Activated CD8-positive, alpha-beta T cell treated with anti-CD3 and anti-CD28 coated beads, Interleukin-2, amount 10 ng/mL, durations not matched to agents 7 days and 5 days (primary cell): ENCODE measurements around the gene ST6GALNAC2. TPM values are rescaled to one million over a fixed set of nuclear protein-coding genes. Genes with fewer than 3 reads are reported as not detected.
"Not testable (repeated sequence)": the region's sequence is repeated elsewhere in the genome, so short reads cannot be mapped to it uniquely, and the experiment has no call there.

Experiments
- ATAC-seq: fragments of 150-1000 bp; cut with Tn5 transposase; one replicate; pipeline ENCODE4 v1.10.0; 2021; ENCODE audit warnings: moderate library complexity
- CTCF ChIA-PET: fragments of 350-600 bp; sonication (Branson Sonifier 250); formaldehyde crosslinking; loops from one replicate; lab custom pipeline; 2021; ENCODE audit warnings: antibody characterized with exemption; lab: Charles Lee
- POLR2A ChIA-PET: fragments of 350-600 bp; sonication (Branson Sonifier 250); formaldehyde crosslinking; loops from one replicate; lab custom pipeline; 2021; ENCODE audit warnings: antibody characterized with exemption; lab: Charles Lee
- DNase-seq: peaks from one replicate; pipeline ENCODE4 v3.0.0-alpha.2; 2020
- H3K27ac Mint-ChIP-seq: one replicate; pipeline ENCODE4 v1.8.0; 2021; ENCODE audit warnings: mild to moderate bottlenecking, mixed read lengths
- H3K27me3 Mint-ChIP-seq: one replicate; pipeline ENCODE4 v1.8.0; 2021; ENCODE audit warnings: low read depth, mixed read lengths
- H3K36me3 Mint-ChIP-seq: one replicate; pipeline ENCODE4 v1.8.0; 2021; ENCODE audit warnings: low read depth, mixed read lengths
- H3K4me1 Mint-ChIP-seq: one replicate; pipeline ENCODE4 v1.8.0; 2021; ENCODE audit warnings: low read depth, mixed read lengths
- H3K4me3 Mint-ChIP-seq: one replicate; pipeline ENCODE4 v1.8.0; 2021; ENCODE audit warnings: mild to moderate bottlenecking, mixed read lengths
- H3K9me3 Mint-ChIP-seq: one replicate; pipeline ENCODE4 v1.8.0; 2022; ENCODE audit warnings: mixed read lengths; ENCODE audit not compliant: insufficient read depth
- total RNA-seq, 2 experiments: library from RNA; stranded (reverse); gene quantifications; one replicate each; pipeline ENCODE4 v1.2.3, GENCODE V29; 2021

Gene ST6GALNAC2
- total RNA-seq, 2 experiments from 2014 or later, result not detected

DNA sequence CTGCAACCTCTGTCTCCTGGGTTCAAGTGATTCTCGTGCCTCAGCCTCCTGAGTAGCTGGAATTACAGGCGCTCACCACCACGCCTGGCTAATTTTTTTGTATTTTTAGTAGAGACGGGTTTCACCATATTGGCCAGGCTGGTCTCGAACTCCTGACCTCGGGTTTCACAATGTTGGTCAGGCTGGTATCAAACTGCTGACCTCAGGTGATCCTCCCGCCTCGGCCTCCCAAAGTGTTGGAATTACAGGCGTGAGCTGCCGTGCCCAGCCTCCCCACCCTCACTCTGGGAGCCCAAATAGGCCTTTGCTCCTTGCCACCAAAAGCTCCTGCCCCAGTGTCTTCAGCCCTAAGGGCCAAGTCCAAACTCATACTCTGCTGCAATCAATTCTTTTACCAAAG, 64.0 kb downstream of the ST6GALNAC2 start:
- CTCF ChIA-PET, result interaction anchor here (1.6 to 7.1 kb wide), 7 partner anchors 11 to 193 kb away, joined by 4 to 88 read pairs (median 42); no protein-coding TSS in a partner anchor
- POLR2A ChIA-PET, H3K27me3 Mint-ChIP-seq, H3K4me3 Mint-ChIP-seq, H3K36me3 Mint-ChIP-seq, DNase-seq, ATAC-seq, H3K27ac Mint-ChIP-seq, H3K9me3 Mint-ChIP-seq: not testable (repeated sequence)
- peaks cover 28% of the 10 kb centered on the region for H3K4me1 Mint-ChIP-seq

GRCh38 chr17:76521262-76521661, 64.4 kb downstream of the ST6GALNAC2 start:
- POLR2A ChIA-PET, result no interaction called here
- H3K4me3 Mint-ChIP-seq, result no peak overlapping the region
- ATAC-seq (no peak), DNase-seq (no peak)
- H3K27ac Mint-ChIP-seq, result no peak overlapping the region
- no peaks in the 10 kb centered on the region for H3K9me3 Mint-ChIP-seq
- CTCF ChIA-PET, result interaction anchor here (1.5 to 7.1 kb wide), 8 partner anchors 10 to 193 kb away, joined by 4 to 88 read pairs (median 32); no protein-coding TSS in a partner anchor
- peaks cover 32% of the 10 kb centered on the region for H3K4me1 Mint-ChIP-seq
- H3K27me3 Mint-ChIP-seq, result no peaks in the 10 kb centered on the region
- H3K36me3 Mint-ChIP-seq, result no peaks in the 10 kb centered on the region

DNA sequence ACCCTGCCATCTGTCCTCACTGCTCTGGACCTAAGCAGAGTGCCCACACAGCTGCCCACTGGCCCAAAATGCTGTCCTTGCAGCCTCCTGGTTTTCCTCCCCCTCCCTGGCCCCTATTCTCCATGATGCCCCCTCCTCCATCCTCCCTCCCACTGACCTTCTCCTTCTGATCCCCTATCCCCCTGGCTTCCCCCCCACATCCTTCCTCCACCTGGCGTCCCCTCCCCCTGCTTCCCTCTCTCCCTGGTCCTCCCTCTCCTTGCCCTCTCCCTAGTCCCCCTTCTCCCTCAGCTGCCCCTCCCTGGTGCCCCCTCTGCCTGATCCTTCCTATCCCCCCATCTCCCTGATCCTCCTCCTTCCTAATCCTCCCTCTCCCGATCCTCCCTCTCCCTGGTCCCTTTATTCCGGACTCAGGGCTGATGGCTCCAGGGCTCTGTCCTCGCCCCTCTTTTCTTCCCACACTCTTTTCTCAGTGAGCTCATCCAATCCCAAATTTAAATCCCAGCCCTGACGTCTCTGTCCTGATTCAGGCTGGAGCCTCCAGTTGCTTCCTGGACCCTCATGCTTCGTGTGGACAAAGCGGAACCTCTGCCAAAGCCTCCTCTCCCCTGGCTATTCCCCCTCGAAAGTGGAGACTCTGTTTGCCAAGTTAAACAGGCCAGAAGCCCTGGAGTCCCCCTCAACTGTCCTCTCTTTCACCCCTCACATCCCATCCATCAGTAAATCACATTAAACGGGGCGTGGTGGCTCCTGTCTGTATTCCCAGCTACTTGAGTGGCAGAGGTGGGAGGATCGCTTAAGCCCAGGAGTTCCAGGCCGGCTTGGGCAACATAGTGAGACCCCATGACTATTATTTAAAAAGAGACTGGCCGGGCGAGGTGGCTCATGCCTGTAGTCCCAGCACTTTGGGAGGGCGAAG, 66.4 kb downstream of the ST6GALNAC2 start:
- ChIA-PET POLR2A (no interaction called here), CTCF (interaction anchor here (0.8 to 7.1 kb wide), 5 partner anchors 12 to 194 kb away, joined by 3 to 88 read pairs (median 5); no protein-coding TSS in a partner anchor)
- ATAC-seq (no peak), DNase-seq (no peak)
- Mint-ChIP-seq H3K27me3 (no peaks in the 10 kb centered on the region), H3K4me3 (no peak overlapping the region), H3K9me3 (no peaks in the 10 kb centered on the region), H3K36me3 (no peaks in the 10 kb centered on the region), H3K27ac (no peak overlapping the region), H3K4me1 (peaks cover 50% of the 10 kb centered on the region)

DNA sequence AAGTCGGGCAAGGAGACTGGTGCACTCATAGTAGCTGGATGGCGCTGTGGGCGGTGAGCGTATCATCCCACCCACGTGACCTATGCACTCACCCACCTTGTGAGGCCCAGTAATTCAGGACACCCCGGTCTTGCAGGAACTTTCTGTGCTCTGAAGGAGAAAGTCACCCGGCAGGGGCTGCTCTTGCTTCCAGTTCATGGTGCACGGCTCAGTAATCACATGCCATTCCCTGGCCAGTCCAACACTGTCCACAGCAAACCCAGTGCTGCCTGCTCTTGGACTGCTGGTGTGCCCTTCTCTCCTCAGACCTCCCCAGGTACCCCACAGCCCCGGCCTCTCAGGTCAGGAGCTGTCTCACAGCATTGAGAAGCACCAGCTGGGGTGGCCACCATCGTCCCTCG, 68.0 kb downstream of the ST6GALNAC2 start:
- H3K4me1 Mint-ChIP-seq, result peaks cover 57% of the 10 kb centered on the region
- POLR2A ChIA-PET, result no interaction called here
- no peaks in the 10 kb centered on the region for H3K36me3 Mint-ChIP-seq
- no peaks in the 10 kb centered on the region for H3K27me3 Mint-ChIP-seq
- no peaks in the 10 kb centered on the region for H3K9me3 Mint-ChIP-seq
- H3K4me3 Mint-ChIP-seq, result no peak overlapping the region
- DNase-seq (no peak), ATAC-seq (no peak)
- peak overlapping the region; percentile 77 for H3K27ac Mint-ChIP-seq
- CTCF ChIA-PET, result interaction anchor here (1.5 kb wide), 1 partner anchor 106 kb away, joined by 4 read pairs; no protein-coding TSS in a partner anchor

Other genes with a start within 250 kb of the ST6GALNAC2 start
- 10 to 100 TPM; 64.2 to 74.1 TPM for gene PRPSAP1, start 231.9 kb downstream of the ST6GALNAC2 start, total RNA-seq
- gene SPHK1, start 201.3 kb downstream of the ST6GALNAC2 start, total RNA-seq, result 1 to 10 TPM; 3.8 to 4.7 TPM
- 10 to 100 TPM; 28.4 to 31.6 TPM for gene UBE2O, start 132.7 kb downstream of the ST6GALNAC2 start, total RNA-seq
- gene AANAT, start 118.3 kb downstream of the ST6GALNAC2 start, total RNA-seq, result not detected
- 10 to 100 TPM; 51.4 to 52.1 TPM for gene RHBDF2, start 84.4 kb downstream of the ST6GALNAC2 start, total RNA-seq
- under 1 TPM in 1 of 2 experiments, not detected in 1; 0.40 TPM for gene CYGB, start 48.2 kb downstream of the ST6GALNAC2 start, total RNA-seq
- gene PRCD, start 45.8 kb downstream of the ST6GALNAC2 start, total RNA-seq, result not detected
- gene ST6GALNAC1, start 57.9 kb upstream of the ST6GALNAC2 start, total RNA-seq, result not detected
- 10 to 100 TPM; 12.4 to 13.3 TPM for gene MXRA7, start 125.1 kb upstream of the ST6GALNAC2 start, total RNA-seq
- gene JMJD6, start 140.7 kb upstream of the ST6GALNAC2 start, total RNA-seq, result 10 to 100 TPM; 59.3 to 61.2 TPM
- 10 to 100 TPM; 39.6 to 44.7 TPM for gene METTL23, start 141.0 kb upstream of the ST6GALNAC2 start, total RNA-seq
- 100 to 1,000 TPM; 420 to 444 TPM for gene SRSF2, start 151.5 kb upstream of the ST6GALNAC2 start, total RNA-seq
- 10 to 100 TPM; 22.1 to 22.8 TPM for gene MFSD11, start 152.3 kb upstream of the ST6GALNAC2 start, total RNA-seq